HG03469 (cell line): ENCODE measurements around the gene AK2.
"Not testable (repeated sequence)": the region's sequence is repeated elsewhere in the genome, so short reads cannot be mapped to it uniquely, and the experiment has no call there.

Experiments used
- ATAC-seq: cut with Tn5 transposase; IDR thresholded peaks from one replicate; pipeline ENCODE4 v1.9.1; 2021; ENCODE audit warnings: mild to moderate bottlenecking, moderate library complexity, moderate number of reproducible peaks; ENCODE audit not compliant: unreplicated experiment

The AK2 gene

DNA sequence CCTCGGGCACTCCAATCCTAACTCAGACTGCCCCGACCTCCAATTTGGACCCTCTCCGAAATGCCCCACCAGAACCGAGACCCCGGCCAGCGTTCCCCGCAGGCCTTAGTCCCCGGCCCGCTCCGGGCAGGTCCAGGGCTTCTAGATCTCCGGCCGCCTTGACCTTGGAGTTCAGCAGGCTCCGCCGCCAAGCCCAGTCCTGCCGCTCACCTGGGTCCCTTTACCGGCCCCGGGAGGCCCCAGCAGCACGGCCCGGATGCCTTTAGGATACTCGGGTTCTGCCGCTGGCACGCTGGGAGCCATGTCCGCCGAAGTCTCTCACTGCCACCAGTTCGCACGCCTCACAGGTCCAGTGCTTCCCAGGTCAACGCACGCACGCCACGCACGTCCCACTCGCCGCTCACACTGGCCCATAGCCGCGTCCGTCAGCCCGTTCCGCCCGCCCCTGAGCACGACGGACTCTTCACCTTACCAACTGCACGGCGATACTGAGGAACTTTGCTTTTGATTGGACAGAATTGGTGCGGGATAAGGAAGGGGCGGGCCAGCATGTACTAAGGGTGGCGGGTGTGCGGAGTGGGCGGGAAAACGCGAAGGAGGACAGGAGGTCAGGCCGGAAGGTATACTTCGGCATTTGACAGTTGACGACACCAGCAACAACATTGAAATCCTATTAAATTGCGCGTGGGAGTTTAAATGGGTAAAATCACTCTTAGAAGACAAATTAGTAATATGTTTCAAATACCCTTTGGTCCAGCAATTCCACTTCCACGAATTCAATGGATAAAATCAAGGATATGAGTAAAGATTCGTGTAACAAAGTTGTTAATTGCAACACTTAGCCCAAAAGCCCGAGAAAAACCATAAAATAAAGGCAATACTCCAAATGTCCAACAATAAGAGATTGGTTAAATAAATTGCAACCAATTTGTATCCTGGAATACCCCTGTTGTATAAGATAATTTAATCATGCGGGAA lies at the start of gene AK2:
AK2 (minus strand) TSS at position 358 of the 978 bp plus-strand sequence; CDS start at position 303, 55 bp downstream.
- peak; percentile 84 for ATAC-seq

DNA sequence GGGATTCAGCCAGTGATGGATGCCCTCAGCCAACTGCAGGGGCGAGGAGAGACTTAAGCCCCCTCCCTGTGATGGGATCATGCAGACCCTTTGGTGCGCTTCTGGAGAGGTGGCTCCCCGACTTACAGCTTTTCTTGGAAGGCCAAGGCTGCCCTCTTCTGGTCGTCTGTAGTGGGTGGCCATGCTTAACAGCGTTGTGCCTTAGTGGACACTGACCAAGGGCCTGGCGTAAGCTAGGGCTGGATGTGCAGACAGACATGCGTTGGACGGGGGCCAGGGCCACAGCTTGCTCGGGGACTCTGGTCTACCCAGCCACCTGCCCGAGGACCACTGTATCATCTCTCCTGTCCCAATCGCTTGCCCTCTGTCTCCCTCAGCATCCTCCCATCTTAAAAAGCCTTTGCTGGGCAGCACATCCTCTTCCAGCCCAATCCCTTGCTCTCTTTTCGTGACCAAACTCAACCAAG lies 49.7 kb upstream of the AK2 start:
- no peak for ATAC-seq

DNA sequence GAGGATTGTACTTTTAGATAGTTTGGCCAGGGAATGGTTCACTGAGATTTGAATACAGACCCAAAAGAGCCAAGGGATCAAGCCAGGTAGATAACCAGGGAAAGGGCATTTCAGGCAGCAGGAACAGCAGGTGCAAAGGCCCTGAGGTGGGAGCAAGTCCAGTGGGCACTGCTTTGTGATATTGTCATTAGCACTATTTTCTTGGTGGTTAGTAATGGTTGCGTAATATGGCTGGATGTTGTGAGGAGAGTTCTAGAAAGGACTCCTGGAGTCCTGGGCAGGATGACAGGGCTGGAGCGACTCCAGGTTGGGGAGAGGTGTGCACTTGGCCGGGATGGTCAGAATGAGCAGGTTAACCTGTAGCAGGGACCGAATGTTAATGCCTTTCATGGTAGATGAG lies 48.6 kb upstream of the AK2 start:
- no peak for ATAC-seq

DNA sequence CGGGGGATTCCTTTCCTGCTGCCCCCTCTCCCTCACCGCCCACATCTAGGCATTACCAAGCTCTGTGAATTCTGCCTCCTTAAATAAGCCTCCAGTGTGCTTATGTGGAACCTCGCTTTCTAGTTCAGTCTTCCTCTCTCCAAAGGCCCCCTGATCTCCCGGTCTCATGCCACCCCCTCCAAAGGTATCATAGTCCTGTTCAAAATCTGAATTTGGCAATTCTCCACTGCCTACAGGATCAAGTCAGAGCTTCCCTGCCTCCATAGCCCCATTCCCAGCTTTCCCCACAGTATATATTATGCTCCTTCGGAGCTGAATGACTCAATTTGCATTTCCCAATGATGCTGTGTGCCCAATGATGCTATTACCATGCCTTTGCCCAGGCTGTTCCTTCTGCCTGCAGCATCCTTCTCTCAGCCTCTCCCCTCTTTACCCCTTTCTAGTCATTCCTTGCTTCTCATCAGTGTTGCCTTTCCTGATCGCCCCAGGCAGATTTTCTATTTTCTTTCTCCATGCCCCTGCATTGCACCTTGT lies 46.0 kb upstream of the AK2 start:
- ATAC-seq = no peak

DNA sequence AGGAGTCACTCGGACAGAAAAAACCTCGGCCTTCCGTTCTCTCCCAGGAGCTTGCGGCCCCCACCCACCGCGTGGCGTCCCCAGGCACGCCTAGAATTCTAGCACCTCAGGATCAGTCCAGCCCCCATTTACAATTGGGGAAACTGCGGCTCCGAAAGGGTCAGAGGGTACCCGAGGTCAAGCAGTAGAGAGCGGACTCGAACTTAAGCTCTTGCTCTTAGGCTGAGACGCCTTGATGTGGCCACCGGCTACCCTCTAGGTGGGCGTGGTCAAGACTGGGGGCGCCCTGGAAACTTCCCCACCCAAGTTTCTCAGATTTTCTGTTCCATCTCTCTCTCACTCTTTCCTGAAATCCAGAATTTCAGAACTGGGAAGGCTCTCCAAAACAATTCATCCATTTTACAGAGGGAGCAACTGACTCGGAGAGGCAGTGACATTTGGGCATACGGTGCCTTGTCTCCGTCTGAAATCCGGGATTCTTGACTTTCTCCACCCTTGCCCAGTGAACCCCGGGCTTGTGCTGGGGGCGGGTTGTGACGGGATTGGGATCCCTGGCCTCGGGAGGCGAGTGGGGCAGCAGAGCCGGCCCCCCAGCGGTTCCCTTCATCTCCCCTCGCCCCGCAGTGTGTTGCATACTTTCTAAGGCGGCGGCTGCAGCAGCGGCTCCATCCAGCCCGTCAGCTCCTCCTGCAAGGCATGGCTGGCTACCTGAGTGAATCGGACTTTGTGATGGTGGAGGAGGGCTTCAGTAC lies 45.0 kb upstream of the AK2 start:
- no peak for ATAC-seq

DNA sequence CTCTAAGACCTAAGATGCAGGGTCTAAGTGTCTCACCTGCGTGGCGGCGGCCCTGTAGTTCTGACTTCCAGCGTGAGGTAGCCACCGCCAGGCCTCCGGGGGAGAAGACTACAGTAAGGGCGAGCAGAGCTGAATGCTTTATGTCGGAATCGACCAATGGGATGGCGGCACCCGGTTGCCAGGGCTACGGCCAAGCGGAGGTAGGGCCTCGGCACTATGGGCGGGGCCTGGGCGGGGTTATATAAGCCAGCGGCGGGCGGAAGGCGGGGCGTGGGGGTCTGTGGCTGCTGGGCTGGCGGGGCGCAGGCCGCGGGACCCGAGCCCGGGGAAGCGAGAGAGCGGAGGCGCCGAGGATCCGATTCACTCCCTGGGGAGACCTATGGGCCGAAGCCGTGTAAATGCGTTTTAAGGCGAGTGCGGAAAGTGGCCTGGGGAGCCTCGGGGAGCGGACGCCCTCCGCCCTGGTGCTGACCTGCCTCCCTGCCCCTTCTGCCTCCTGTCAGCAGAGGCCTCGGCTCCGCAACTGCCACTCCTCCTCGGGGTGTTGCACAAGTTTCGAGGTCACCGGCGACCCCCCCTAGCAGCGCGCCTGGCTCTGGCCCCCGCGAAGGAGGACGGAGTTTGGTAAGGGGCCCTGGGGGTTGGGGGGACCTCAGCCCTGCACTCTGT lies 44.3 kb upstream of the AK2 start, which contains the start of gene AZIN2:
AZIN2 (plus strand) TSS at position 269 of the 669 bp plus-strand sequence. CDS start 1,097 bp downstream, outside the sequence.
- peak; percentile 83 for ATAC-seq

DNA sequence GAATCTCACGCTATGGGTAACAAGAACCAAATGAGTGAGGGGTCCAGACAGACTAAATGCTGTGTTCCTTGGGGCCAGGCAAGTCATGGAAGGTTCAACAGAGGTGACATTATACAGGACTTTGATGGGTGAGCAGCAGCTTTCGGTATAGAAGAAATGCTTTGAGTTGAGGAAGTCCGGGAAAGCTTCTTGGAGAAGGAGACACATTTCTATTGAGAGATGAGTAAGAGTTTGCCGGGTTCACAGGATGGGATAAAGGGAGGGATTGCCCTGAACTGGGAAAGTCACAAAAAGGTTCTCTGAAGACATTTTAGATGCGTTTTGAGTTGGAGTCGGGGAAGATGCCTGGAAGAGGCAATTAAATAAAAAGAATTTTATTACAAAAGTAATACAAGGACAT lies 43.7 kb upstream of the AK2 start:
- ATAC-seq = no peak

DNA sequence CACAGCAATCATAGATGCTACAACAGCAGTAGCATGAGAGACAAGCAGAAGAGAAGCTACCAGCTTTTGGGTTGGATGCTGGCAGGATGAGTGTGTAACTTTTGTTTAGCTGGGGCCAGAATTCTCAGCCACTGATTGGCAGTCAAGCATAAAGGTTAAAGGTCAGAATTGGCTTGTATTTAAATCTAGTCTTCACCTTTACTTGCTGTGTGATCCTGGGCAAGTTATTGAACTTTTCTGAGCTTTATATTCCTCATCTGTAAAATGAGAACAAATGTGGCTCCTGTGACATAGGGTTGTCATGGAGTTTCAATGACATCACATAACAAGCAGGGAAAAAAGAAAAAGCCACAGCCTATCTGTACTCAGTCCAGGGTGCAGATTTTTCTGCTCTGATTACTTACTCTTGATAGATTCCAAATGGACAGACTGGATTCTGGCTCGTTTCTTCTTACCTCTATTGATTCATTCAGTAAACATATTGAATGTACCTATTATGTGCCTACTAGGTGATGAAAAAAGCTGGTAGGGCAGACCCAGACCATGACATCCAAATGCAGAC lies 41.4 kb upstream of the AK2 start:
- ATAC-seq = no peak

DNA sequence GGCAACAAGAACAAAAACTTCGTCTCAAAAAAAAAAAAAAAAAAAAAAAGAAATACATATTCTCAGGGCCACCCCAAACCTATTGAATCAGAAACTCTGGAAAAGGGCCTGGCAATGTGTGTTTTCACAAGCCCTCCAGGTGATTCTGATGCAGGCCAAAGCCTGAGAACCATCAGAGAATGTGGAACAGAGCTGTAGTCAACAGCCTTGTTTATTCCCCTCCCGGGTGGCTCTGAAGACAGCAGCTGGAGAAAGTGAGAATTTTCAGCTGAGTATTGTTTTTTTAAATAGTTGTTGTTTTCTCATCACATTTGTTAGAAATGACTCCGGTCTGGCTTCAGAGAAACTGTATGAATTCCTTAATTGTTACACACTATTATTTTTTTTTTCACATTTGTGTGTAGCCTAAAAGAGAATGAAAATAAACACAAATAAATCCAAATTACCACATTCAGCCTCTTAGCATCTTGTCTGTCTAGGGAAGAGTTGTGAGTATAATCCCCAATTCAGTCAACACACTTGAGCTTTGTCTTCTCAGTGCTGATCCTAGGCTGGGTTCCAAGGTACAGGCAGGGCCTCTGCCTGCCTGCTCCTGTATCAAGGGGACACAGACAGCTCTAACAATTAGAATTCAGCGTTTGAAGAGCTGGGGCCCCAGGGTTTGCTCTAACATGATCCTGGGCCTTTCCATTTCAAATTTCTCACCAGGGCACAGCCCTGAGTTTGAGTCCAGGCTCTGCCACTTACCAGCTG lies 37.7 kb upstream of the AK2 start:
- ATAC-seq = no peak

DNA sequence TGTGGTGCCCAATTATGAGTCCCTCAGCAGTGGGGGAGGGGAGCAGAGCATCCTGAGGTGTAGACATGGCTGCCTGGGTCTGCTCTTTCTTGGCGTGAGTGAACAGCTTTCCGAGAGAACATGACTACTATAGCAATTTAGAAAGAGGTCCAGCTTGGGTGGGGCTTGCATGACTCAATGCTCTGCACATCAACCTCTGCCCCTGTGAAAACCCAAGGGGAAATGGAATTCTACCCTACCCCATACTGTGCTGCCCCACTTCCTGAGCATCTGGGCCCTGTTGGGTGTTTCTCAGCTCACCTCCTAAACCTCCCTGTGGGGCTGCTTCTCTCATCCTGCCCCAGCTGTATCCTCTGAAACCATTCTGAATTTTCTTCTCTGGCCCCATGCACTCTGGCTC lies 36.0 kb upstream of the AK2 start:
- ATAC-seq = no peak

DNA sequence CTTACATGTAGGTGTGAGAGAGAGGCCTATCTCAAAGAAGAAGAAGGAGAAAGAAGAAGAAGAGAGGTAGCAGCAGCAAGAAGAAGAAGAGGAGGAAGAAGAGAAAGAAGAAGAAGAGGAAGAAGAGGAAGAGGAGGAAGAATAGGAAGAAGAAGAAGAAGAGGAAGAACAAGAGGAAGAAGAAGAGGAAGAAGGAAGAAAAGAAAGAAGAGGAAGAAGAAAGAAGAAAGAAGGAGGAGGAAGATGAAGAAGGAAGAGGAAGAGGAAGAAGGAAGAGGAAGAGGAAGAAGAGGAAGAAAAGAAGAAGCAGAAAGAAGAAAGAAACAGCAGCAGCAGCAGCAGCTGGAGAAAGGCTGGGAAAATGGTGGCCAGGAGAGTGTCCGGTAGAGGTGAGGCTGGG lies 33.9 kb upstream of the AK2 start:
- no peak for ATAC-seq

DNA sequence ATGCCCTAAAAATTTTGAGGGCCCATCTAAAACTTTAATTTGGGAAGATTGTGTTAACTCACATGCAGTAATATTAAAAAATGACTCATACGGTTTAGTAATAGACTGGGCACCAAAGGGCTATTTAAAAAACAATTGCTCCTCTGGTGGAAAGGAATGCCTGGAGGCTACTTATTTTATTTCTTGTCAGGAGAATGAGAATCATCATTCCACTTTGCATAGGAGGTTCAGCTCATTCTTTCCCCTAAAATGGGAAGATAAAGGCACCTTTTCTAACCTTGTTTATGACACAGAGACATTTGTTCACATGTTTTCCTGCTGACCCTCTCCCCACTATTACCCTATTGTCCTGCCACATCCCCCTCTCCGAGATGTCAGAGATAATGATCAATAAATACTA lies 31.4 kb upstream of the AK2 start:
- ATAC-seq = not testable (repeated sequence)

DNA sequence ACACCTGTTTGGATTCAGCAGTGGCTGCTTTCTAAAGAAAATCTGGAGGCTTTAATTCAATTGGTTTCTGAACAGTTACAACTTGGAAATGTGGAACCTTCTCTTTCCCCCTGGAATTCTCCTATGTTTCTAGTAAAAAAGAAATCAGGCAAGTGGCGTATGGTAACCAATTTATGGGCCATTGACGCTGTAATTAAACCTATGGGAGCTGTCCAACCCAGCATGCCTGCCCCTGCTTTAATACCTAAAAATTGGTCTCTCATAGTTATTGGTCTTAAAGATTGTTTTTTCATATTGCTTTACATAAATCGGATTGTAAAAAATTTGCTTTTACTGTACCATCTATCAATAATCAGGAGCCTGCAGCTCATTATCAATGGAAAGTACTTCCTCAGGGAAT lies 29.8 kb upstream of the AK2 start:
- ATAC-seq = not testable (repeated sequence)

DNA sequence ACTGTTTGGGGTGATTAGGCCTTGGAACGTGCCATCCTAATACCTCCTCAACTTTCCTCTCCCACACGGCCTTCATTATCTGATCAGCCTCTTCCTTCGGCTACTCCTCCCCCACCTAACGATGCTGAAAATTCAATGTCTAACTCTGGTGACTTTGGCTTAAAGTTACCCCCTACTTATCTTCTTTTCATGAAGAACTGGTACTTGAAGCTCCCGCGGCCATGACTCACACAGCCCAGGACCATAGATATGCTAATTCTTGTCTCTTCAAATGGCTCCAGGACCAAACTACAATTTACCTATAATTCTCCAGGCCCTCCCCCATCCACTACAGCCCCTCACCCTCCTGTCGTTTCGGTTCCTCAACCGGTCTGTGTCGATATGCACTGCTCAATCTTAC lies 28.6 kb upstream of the AK2 start:
- ATAC-seq = no peak

DNA sequence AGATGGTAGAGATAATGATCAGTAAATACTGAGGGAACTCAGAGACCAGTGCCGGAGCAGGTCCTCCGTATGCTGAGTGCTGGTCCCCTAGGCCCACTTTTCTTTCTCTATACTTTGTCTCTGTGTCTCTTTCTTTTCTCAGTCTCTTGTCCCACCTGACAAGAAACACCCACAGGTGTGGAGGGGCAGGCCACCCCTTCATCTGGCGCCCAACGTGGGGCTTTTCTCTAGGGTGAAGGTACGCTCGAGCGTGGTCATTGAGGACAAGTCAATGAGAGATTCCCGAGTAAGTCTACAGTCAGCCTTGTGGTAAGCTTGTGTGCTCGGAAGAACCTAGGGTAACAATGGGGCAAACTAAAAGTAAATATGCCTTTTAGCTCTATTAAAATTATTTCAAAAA lies 27.6 kb upstream of the AK2 start:
- not testable (repeated sequence) for ATAC-seq

DNA sequence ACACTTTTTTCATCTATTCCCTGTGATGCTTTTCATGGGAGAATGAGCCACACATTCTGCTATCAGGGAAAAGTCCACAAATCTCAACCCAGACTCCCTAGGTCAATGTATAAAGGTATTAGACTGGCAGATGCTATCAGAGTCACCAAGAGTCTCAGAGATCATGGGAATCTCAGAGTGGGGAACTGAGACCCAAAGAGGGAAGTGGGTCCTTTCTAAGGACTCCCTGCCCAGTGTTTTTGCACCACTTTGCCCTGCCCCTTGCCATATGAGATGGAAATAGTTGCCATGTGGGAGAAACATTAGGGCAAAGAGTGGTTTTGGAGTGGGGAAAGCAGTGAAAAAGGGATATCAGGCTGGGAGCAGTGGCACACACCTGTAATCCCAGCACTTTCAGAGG lies 25.2 kb upstream of the AK2 start:
- no peak for ATAC-seq

DNA sequence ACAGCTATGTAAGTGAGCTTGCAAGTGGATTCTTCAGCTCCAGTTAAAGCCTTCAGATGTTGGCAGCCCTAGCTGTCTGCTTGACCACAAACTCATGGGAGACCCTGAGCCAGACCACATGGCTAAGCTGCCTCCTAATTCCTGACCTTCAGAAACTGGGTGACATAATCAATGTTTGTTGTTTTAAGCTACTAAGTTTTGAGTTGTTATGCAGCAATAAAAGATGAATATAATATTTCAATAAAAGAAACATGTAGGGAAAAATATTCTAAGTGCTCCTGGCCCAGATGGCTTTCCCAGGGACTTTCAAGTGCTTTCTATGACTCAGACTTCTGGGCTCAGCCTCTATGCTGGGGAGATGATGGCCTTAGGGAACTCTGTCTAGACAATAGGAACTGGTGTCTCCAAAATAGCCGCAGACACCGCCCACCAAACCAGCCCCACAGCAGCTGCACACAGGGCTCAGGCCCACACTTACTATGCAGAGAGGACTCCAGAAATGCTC lies 23.9 kb upstream of the AK2 start:
- no peak for ATAC-seq

DNA sequence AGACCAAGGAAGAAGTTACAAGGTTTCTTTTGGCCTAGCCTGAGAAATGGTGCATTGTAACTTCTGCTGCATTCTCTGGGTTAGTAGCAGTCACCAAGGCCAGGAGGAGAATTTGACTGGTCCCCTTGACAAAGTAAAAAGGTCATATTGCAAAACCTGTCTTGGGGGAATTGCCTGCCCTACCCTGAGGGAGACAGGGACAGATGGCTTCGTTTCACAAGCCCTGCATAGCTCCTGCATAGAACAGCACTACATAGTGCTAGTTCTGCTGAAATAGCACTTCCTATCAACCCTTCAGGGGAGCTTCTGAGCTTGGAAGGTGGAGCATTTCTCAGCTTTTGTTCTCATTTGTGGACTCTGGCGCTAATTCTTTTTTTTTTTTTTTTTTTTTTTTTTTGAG lies 20.4 kb upstream of the AK2 start:
- ATAC-seq = no peak

DNA sequence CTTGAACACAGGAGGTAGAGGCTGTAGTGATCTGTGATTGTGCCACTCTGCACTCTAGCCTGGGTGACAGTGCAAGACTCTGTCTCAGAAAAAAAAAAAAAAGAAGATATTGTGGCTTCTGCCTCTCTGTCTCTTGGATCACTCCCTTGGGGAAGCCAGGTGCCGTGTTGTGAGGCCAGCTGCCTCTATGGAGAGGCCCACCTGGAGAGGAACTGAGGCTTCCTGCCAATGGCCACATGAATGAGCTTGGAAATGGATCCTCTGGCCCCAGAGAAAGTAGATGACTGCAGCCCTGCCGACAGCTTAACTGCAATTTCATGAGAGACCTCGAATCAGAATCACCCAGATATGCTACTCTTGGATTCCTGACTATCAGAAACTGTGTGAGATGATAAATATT lies 19.7 kb upstream of the AK2 start:
- ATAC-seq = no peak
